IMR-90 (cell line): ENCODE results near the gene SLC24A3. TPM values are rescaled to one million over a fixed set of nuclear protein-coding genes. Genes with fewer than 3 reads are reported as not detected.

Experiments
- ATAC-seq: fragments of 200-7000 bp; cut with Tn5 transposase; 2 replicates; pipeline ENCODE4 v1.9.1; 2020; ENCODE audit warnings: low read depth, mild to moderate bottlenecking, moderate library complexity
- BruUV-seq: library from RNA; stranded (reverse); fragments of 400-500 nt; replicated peaks from 2 replicates; lab custom pipeline; 2021; lab: Mats Ljungman, UMichigan
- CTCF ChIA-PET: fragments of 300-600 bp; formaldehyde crosslinking; extraction: SDS; loops from one replicate; lab custom pipeline; 2021; ENCODE audit warnings: antibody characterized with exemption; lab: Yijun Ruan, JAX
- POLR2A ChIA-PET: fragments of 300-600 bp; sonication (Branson Sonifier 250); formaldehyde crosslinking; loops from one replicate; lab custom pipeline; 2022; ENCODE audit warnings: antibody characterized with exemption; ENCODE audit not compliant: unreplicated experiment; lab: Charles Lee
- DNase-seq: peaks from one replicate; pipeline ENCODE4 v3.0.0; 2013
- H2AFZ ChIP-seq: replicated peaks from 2 replicates; pipeline ENCODE3; 2013; ENCODE audit warnings: low read length, mild to moderate bottlenecking; ENCODE audit not compliant: poor library complexity
- H2AK5ac ChIP-seq: 2 replicates; pipeline ENCODE4 v1.6.1; 2013; ENCODE audit warnings: low read depth, low read length, inconsistent platforms
- H2AK9ac ChIP-seq: replicated peaks from 2 replicates; pipeline ENCODE3; 2013; ENCODE audit warnings: mild to moderate bottlenecking, low read depth, low read length, moderate library complexity; ENCODE audit not compliant: poor library complexity
- H2BK120ac ChIP-seq: 2 replicates; pipeline ENCODE4 v1.6.1; 2013; ENCODE audit warnings: low read depth, low read length, inconsistent platforms
- H2BK15ac ChIP-seq: 3 replicates; pipeline ENCODE4 v1.6.1; 2013; ENCODE audit warnings: low read depth, low read length, inconsistent platforms
- H2BK20ac ChIP-seq: 2 replicates; pipeline ENCODE4 v1.6.1; 2013; ENCODE audit warnings: low read depth, mild to moderate bottlenecking, inconsistent platforms, low read length, moderate library complexity
- H2BK5ac ChIP-seq: 2 replicates; pipeline ENCODE4 v1.6.1; 2013; ENCODE audit warnings: mild to moderate bottlenecking, low read depth, low read length, inconsistent platforms; ENCODE audit not compliant: poor library complexity, severe bottlenecking
- H3K14ac ChIP-seq: replicated peaks from 2 replicates; pipeline ENCODE4 v1.6.1; 2013; ENCODE audit warnings: low read depth, low read length, inconsistent platforms
- H3K18ac ChIP-seq: 2 replicates; pipeline ENCODE4 v1.6.1; 2013; ENCODE audit warnings: low read depth, low read length, control low read depth
- H3K23ac ChIP-seq: 2 replicates; pipeline ENCODE4 v1.6.1; 2013; ENCODE audit warnings: low read depth, low read length, inconsistent platforms
- H3K27ac ChIP-seq: 2 replicates; pipeline ENCODE4 v1.5.1; 2013; ENCODE audit warnings: mild to moderate bottlenecking, control low read depth, low read length; ENCODE audit not compliant: insufficient read depth
- H3K27me3 ChIP-seq: 2 replicates; pipeline ENCODE4 v1.6.1; 2013; ENCODE audit warnings: low read length; ENCODE audit not compliant: control insufficient read depth, insufficient read depth
- H3K36me3 ChIP-seq: 2 replicates; pipeline ENCODE4 v1.6.1; 2013; ENCODE audit warnings: low read length, mixed read lengths; ENCODE audit not compliant: control insufficient read depth, insufficient read depth
- H3K4ac ChIP-seq: 2 replicates; pipeline ENCODE4 v1.6.1; 2013; ENCODE audit warnings: low read depth, low read length, inconsistent platforms
- H3K4me1 ChIP-seq: 2 replicates; pipeline ENCODE4 v1.6.1; 2013; ENCODE audit warnings: low read length, mixed read lengths; ENCODE audit not compliant: control insufficient read depth, insufficient read depth
- H3K4me2 ChIP-seq: 2 replicates; pipeline ENCODE4 v1.6.1; 2013; ENCODE audit warnings: low read depth, mild to moderate bottlenecking, control low read depth, low read length, moderate library complexity
- H3K4me3 ChIP-seq: 2 replicates; pipeline ENCODE4 v1.5.1; 2013; ENCODE audit warnings: low read depth, mild to moderate bottlenecking, control low read depth, low read length, moderate library complexity; ENCODE audit not compliant: insufficient read depth
- H3K56ac ChIP-seq: 2 replicates; pipeline ENCODE4 v1.6.1; 2013; ENCODE audit warnings: low read length, inconsistent platforms; ENCODE audit not compliant: insufficient read depth; ENCODE audit errors: extremely low read depth
- H3K79me1 ChIP-seq, 2 experiments: 2 replicates each; pipeline ENCODE4 v1.6.1; 2013; ENCODE audit warnings: low read length in 2 of 2, inconsistent platforms in 1 of 2, low read depth in 1 of 2
- H3K9ac ChIP-seq: 2 replicates; pipeline ENCODE4 v1.6.1; 2013; ENCODE audit warnings: low read depth, low read length, control low read depth
- H3K9me1 ChIP-seq: 2 replicates; pipeline ENCODE4 v1.6.1; 2013; ENCODE audit warnings: low read length, inconsistent platforms; ENCODE audit not compliant: insufficient read depth
- H3K9me3 ChIP-seq: 2 replicates; pipeline ENCODE4 v1.6.1; 2013; ENCODE audit warnings: low read length; ENCODE audit not compliant: control insufficient read depth, insufficient read depth
- H4K20me1 ChIP-seq: 2 replicates; pipeline ENCODE4 v1.6.1; 2013; ENCODE audit warnings: low read length, inconsistent platforms; ENCODE audit not compliant: insufficient read depth
- H4K5ac ChIP-seq: 2 replicates; pipeline ENCODE4 v1.6.1; 2013; ENCODE audit warnings: mild to moderate bottlenecking, low read depth, low read length, control low read depth
- H4K8ac ChIP-seq, 2 experiments: 2 replicates each; pipeline ENCODE4 v1.6.1; 2013; ENCODE audit warnings: low read depth in 2 of 2, low read length in 2 of 2, control low read depth in 1 of 2, inconsistent platforms in 1 of 2
- H4K91ac ChIP-seq: 2 replicates; pipeline ENCODE4 v1.6.1; 2013; ENCODE audit warnings: low read depth, low read length, inconsistent platforms; ENCODE audit not compliant: insufficient read depth
- BHLHE40 ChIP-seq: fragments of 150-350 bp; IDR thresholded peaks from 2 replicates; pipeline ENCODE4 v1.6.1; 2016; ENCODE audit warnings: mild to moderate bottlenecking, low read depth, low read length
- CTCF ChIP-seq: conservative IDR thresholded peaks from 2 replicates; pipeline ENCODE4 v1.5.1; 2012; ENCODE audit warnings: mild to moderate bottlenecking, low read depth, low read length, improper control_type of control experiment
- MXI1 ChIP-seq: IDR thresholded peaks from 2 replicates; pipeline ENCODE4 v1.6.1; 2012; ENCODE audit warnings: low read depth, mild to moderate bottlenecking, low read length, moderate library complexity, borderline replicate concordance
- RAD21 ChIP-seq: IDR thresholded peaks from 2 replicates; pipeline ENCODE4 v1.6.1; 2012; ENCODE audit warnings: low read length, improper control_type of control experiment
- SMC3 ChIP-seq: fragments of 150-350 bp; IDR thresholded peaks from 2 replicates; pipeline ENCODE4 v1.6.1; 2016; ENCODE audit warnings: low read depth, mild to moderate bottlenecking, antibody characterized with exemption, low read length, moderate library complexity
- WGBS, 2 experiments: methylation state at CpG; one replicate each; pipeline versions ENCODE4 v1.1.5 to v1.1.7; 2013; ENCODE audit warnings: missing lambda C conversion rate in 2 of 2; ENCODE audit not compliant: insufficient read length in 1 of 2; ENCODE audit errors: extremely low coverage in 2 of 2; 5-methylcytosine and 5-hydroxymethylcytosine counted together
- dilution Hi-C: fragments of 300-500 bp; cut with HindIII; formaldehyde crosslinking; loops from one replicate; pipeline ENCODE4 v1.14.3; 2018; ENCODE audit warnings: low sequenced_read_pairs; ENCODE audit not compliant: unreplicated experiment
- in situ Hi-C: fragments of 300-500 bp; cut with MboI; formaldehyde crosslinking; loops from 3 replicates; pipeline ENCODE4 v1.14.3; 2019; ENCODE audit warnings: low sequenced_read_pairs, inconsistent platforms, mixed read lengths
- intact Hi-C: fragments of 100-400 bp; cut with micrococcal nuclease; formaldehyde crosslinking; loops from 2 replicates; pipeline ENCODE4 v1.10.0; 2022
- polyA plus RNA-seq, 3 experiments: library from polyadenylated mRNA; depleted of rRNA; stranded (reverse); fragments of >200 nt; gene quantifications; 2 replicates each; pipeline ENCODE4 v1.2.3, GENCODE V29; 2012; ENCODE audit warnings: low replicate concordance in 1 of 3
- total RNA-seq: library from RNA; depleted of rRNA; stranded (reverse); fragments of >200 nt; gene quantifications from 2 replicates; pipeline ENCODE4 v1.2.3, GENCODE V29; 2012

Gene SLC24A3
- total and polyA plus RNA-seq, 2 of the 4 experiments (the other 2 are of a cell fraction): not detected

DNA sequence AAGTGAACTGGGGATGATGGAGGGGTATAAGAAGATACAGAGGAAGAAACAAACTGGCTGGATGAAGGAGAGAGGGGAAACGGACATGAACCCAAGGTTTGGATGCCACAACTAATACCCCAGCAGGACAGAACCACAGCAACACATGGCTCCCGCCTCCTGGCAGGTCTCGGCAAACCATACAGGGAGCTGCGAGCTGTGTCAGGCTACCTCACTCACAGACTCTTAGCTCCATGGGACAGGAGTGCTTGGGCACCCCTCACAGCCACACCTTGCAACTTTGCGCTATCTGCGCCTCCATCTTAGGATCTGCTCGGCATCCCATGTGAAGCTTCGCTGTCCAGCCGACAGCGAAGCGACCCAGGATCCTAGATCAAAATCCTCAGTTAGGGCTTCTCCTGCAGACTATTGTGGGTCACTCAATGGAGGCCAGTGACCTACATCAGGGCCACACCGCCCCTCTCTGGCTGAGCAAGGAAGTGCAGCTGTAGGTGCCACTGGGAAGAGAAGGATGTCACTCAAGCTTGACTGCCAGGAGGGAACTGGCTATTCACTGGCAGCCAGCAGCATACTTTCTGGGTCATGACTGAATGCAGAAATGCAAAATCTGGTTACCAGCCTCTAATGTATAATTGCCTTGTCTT lies 371.2 kb downstream of the SLC24A3 start:
- no peak overlapping the region for H4K5ac ChIP-seq
- H2BK15ac ChIP-seq: no peak overlapping the region
- no peak overlapping the region for H2BK20ac ChIP-seq
- dilution Hi-C loops: no loop called here
- no peaks in the 10 kb centered on the region for H3K79me1 ChIP-seq
- H3K23ac ChIP-seq: no peak overlapping the region
- TF ChIP-seq SMC3: peak; percentile 57
- TF ChIP-seq BHLHE40: no peak
- peak; percentile 64 for TF ChIP-seq RAD21
- TF ChIP-seq CTCF: peak; percentile 53
- TF ChIP-seq MXI1: no peak
- intact Hi-C loops: loop anchor here (2.0 to 10.0 kb wide), 3 partner anchors 377 to 996 kb away; partner anchors contain the start of gene DTD1
- H2BK5ac ChIP-seq: no peak overlapping the region
- no peaks in the 10 kb centered on the region for H3K9me3 ChIP-seq
- WGBS, 2 experiments: 28% methylated on average over 4 of the region's 12 CpGs; no CpG with 5 or more reads in 1 of the 2 experiments
- H3K4ac ChIP-seq: no peak overlapping the region
- no peak overlapping the region for H3K18ac ChIP-seq
- no peak overlapping the region for H2AK5ac ChIP-seq
- H2AK9ac ChIP-seq: no peak overlapping the region
- H3K9ac ChIP-seq: no peak overlapping the region
- H2BK120ac ChIP-seq: no peak overlapping the region
- H3K36me3 ChIP-seq: no peaks in the 10 kb centered on the region
- CTCF ChIA-PET: interaction anchor here (0.7 kb wide), 1 partner anchor 12 kb away, joined by 3 read pairs; no protein-coding TSS in a partner anchor
- no peaks in the 10 kb centered on the region for H3K4me1 ChIP-seq
- in situ Hi-C loops: no loop called here
- peak; percentile 75 for ATAC-seq
- H3K27me3 ChIP-seq: peaks cover 3% of the 10 kb centered on the region
- H3K56ac ChIP-seq: no peak overlapping the region
- no peak overlapping the region for H4K91ac ChIP-seq
- no peak overlapping the region for H3K4me2 ChIP-seq
- H2AFZ ChIP-seq: no peak overlapping the region
- H3K14ac ChIP-seq: no peak overlapping the region
- POLR2A ChIA-PET: no interaction called here
- H3K27ac ChIP-seq: no peak overlapping the region
- no TSS peak for BruUV-seq
- DNase-seq: peak; percentile 5
- H4K8ac ChIP-seq: no peak overlapping the region
- H4K20me1 ChIP-seq: no peaks in the 10 kb centered on the region
- no peak overlapping the region for H3K4me3 ChIP-seq
- no peaks in the 10 kb centered on the region for H3K9me1 ChIP-seq
